ENCODE data around the gene GALT. TPM values are rescaled to one million over a fixed set of nuclear protein-coding genes. Genes with fewer than 3 reads are reported as not detected.

The GALT gene
- total RNA-seq, 1 donor from 2014 or later = 24.5 TPM

GRCh38 chr9:34606905-34607304, 39.6 kb upstream of the GALT start:
- DNase-seq (ENCODE audit: low read depth) = no peak
- H3K4me3 ChIP-seq (ENCODE audit: low read depth, low read length) = no peak overlapping the region
- no peak for TF ChIP-seq CTCF (conservative IDR thresholded peaks at IDR 0.05; ENCODE audit: low read depth, low read length)

GRCh38 chr9:34607331-34607730, 39.1 kb upstream of the GALT start:
- TF ChIP-seq CTCF (conservative IDR thresholded peaks at IDR 0.05; ENCODE audit: low read depth, low read length) = no peak
- no peak for DNase-seq (ENCODE audit: low read depth)
- H3K4me3 ChIP-seq (ENCODE audit: low read depth, low read length) = no peak overlapping the region

GRCh38 chr9:34610434-34611206, 35.9 kb upstream of the GALT start:
- no peak for TF ChIP-seq CTCF (conservative IDR thresholded peaks at IDR 0.05; ENCODE audit: low read depth, low read length)
- H3K4me3 ChIP-seq (ENCODE audit: low read depth, low read length) = peak overlapping the region; percentile 81
- DNase-seq (ENCODE audit: low read depth) = no peak

GRCh38 chr9:34611251-34611810, 35.1 kb upstream of the GALT start:
- peak; percentile 5 for TF ChIP-seq CTCF (conservative IDR thresholded peaks at IDR 0.05; ENCODE audit: low read depth, low read length)
- no peak for DNase-seq (ENCODE audit: low read depth)

GRCh38 chr9:34611811-34612787, 34.4 kb upstream of the GALT start, which contains the start of gene RPP25L:
Gene RPP25L (minus strand): TSS chr9:34612097. CDS start chr9:34611296, 801 bp downstream.
- DNase-seq (ENCODE audit: low read depth) = no peak
- H3K4me3 ChIP-seq (ENCODE audit: low read depth, low read length) = peak within 1 kb of the TSS; percentile 81
- TF ChIP-seq CTCF (conservative IDR thresholded peaks at IDR 0.05; ENCODE audit: low read depth, low read length) = no peak

More at GRCh38 chr9:34611251-34611810, 35.1 kb upstream of the GALT start:
- peak overlapping the region; percentile 81 for H3K4me3 ChIP-seq (ENCODE audit: low read depth, low read length)

- DNase-seq (ENCODE audit: low read depth) = no peak
- peak; percentile 93 for TF ChIP-seq CTCF (conservative IDR thresholded peaks at IDR 0.05; ENCODE audit: low read depth, low read length)
- H3K4me3 ChIP-seq (ENCODE audit: low read depth, low read length) = peak overlapping the region; percentile 81
Measured at GRCh38 chr9:34612788-34613390, 33.6 kb upstream of the GALT start.
